Measurements from ENCODE around the gene BRINP1. TPM values are rescaled to one million over a fixed set of nuclear protein-coding genes. Genes with fewer than 3 reads are reported as not detected.

BRINP1 gene
- total RNA-seq, 6 donors from 2014 or later, result 0.30 to 10.9 (median 0.72) TPM; not detected in 1

GRCh38 chr9:119372951-119373350 lies 3.7 kb upstream of the BRINP1 start:
- peaks cover 0 to 12% (median 8%) of the 10 kb centered on the region in 4 donors for H3K4me1 ChIP-seq
- H3K4me3 ChIP-seq, result no peak overlapping the region
- no peaks in the 10 kb centered on the region for H3K36me3 ChIP-seq
- H3K27me3 ChIP-seq, result peaks cover 0 to 19% (median 9%) of the 10 kb centered on the region in 4 donors
- no peaks in the 10 kb centered on the region for H3K9me3 ChIP-seq
- H3K27ac ChIP-seq, result no peak overlapping the region
- DNase-seq (no peak), ATAC-seq (ENCODE audit: low FRiP score in 2 of 2) (no peak)
- 92 to 94% methylated on average over 2 of the region's 2 CpGs for WGBS, 2 donors
- TF ChIP-seq CTCF (IDR thresholded peaks at IDR 0.05) (no peak), POLR2AphosphoS5 (IDR thresholded peaks at IDR 0.05) (no peak), POLR2A (IDR thresholded peaks at IDR 0.05) (no peak), EP300 (IDR thresholded peaks at IDR 0.05) (no peak)

- Histone ChIP-seq H3K36me3 (no peaks in the 10 kb centered on the region), H3K4me3 (no peak overlapping the region), H3K9me3 (no peaks in the 10 kb centered on the region), H3K4me1 (peaks cover 0 to 12% (median 8%) of the 10 kb centered on the region in 4 donors), H3K27ac (no peak overlapping the region), H3K27me3 (peaks cover 0 to 24% (median 9%) of the 10 kb centered on the region in 4 donors)
- TF ChIP-seq POLR2A (IDR thresholded peaks at IDR 0.05) (no peak), CTCF (IDR thresholded peaks at IDR 0.05) (no peak), POLR2AphosphoS5 (IDR thresholded peaks at IDR 0.05) (no peak), EP300 (IDR thresholded peaks at IDR 0.05) (no peak)
- DNase-seq, result no peak
- 4 to 6% methylated on average over 8 of the region's 8 CpGs for WGBS, 2 donors
- no peak for ATAC-seq (ENCODE audit: low FRiP score in 2 of 2)
Measured at GRCh38 chr9:119370816-119371215, 1.6 kb upstream of the BRINP1 start.

GRCh38 chr9:119369680-119370366 lies 588 bp upstream of the BRINP1 start:
- no peak for TF ChIP-seq EP300 (IDR thresholded peaks at IDR 0.05)
- no peak for TF ChIP-seq CTCF (IDR thresholded peaks at IDR 0.05)
- TF ChIP-seq POLR2AphosphoS5 (IDR thresholded peaks at IDR 0.05), result no peak
- no peak for TF ChIP-seq POLR2A (IDR thresholded peaks at IDR 0.05)
- no peaks in the 10 kb centered on the region for H3K9me3 ChIP-seq
- no peaks in the 10 kb centered on the region for H3K36me3 ChIP-seq
- H3K27ac ChIP-seq, result no peak overlapping the region
- ATAC-seq (ENCODE audit: low FRiP score in 2 of 2), result no peak
- peak overlapping the region; percentile 10 to 60 (median 35) for H3K4me3 ChIP-seq
- WGBS, 2 donors, result 2 to 12% methylated on average over 9 to 32 of the region's 32 CpGs
- no peak for DNase-seq
- peaks cover 0 to 24% (median 9%) of the 10 kb centered on the region in 4 donors for H3K27me3 ChIP-seq
- H3K4me1 ChIP-seq, result peaks cover 0 to 12% (median 8%) of the 10 kb centered on the region in 4 donors

GRCh38 chr9:119368179-119368578 lies 1.1 kb downstream of the BRINP1 start:
- Histone ChIP-seq H3K9me3 (no peaks in the 10 kb centered on the region), H3K27ac (no peak overlapping the region), H3K36me3 (no peaks in the 10 kb centered on the region), H3K4me1 (peaks cover 0 to 12% (median 8%) of the 10 kb centered on the region in 4 donors), H3K27me3 (peaks cover 0 to 24% (median 9%) of the 10 kb centered on the region in 4 donors), H3K4me3 (peak overlapping the region in 3 of 4 donors; percentile 19 to 60 (median 45))
- ATAC-seq (ENCODE audit: low FRiP score in 2 of 2), result no peak
- DNase-seq, result no peak
- 2% methylated on average over 8 to 10 of the region's 10 CpGs for WGBS, 2 donors
- TF ChIP-seq POLR2AphosphoS5 (IDR thresholded peaks at IDR 0.05) (no peak), EP300 (IDR thresholded peaks at IDR 0.05) (no peak), POLR2A (IDR thresholded peaks at IDR 0.05) (no peak), CTCF (IDR thresholded peaks at IDR 0.05) (no peak)

Data from upper lobe of left lung (tissue), 6 donors.